GM21576 (cell line): Measurements from ENCODE around the gene BCHE.
"Not testable (repeated sequence)": the region's sequence is repeated elsewhere in the genome, so short reads cannot be mapped to it uniquely, and the experiment has no call there.

Experiments used
- ATAC-seq: cut with Tn5 transposase; IDR thresholded peaks from one replicate; pipeline ENCODE4 v1.9.1; 2021; ENCODE audit warnings: mild to moderate bottlenecking, moderate library complexity; ENCODE audit not compliant: unreplicated experiment

BCHE gene

GRCh38 chr3:165817160-165817709, 20.0 kb downstream of the BCHE start:
- ATAC-seq, result no peak

GRCh38 chr3:165816209-165816608, 21.0 kb downstream of the BCHE start:
- no peak for ATAC-seq

GRCh38 chr3:165815682-165816081, 21.5 kb downstream of the BCHE start:
- no peak for ATAC-seq

GRCh38 chr3:165814380-165814779, 22.8 kb downstream of the BCHE start:
- no peak for ATAC-seq

- ATAC-seq, result not testable (repeated sequence)
Observed at GRCh38 chr3:165807937-165808336, 29.3 kb downstream of the BCHE start.

- peak; percentile 71 for ATAC-seq
Observed at GRCh38 chr3:165805946-165806561, 31.2 kb downstream of the BCHE start.

GRCh38 chr3:165803471-165803870, 33.8 kb downstream of the BCHE start:
- no peak for ATAC-seq

- ATAC-seq, result no peak
Observed at GRCh38 chr3:165800970-165801369, 36.3 kb downstream of the BCHE start.

GRCh38 chr3:165799026-165799425, 38.2 kb downstream of the BCHE start:
- ATAC-seq, result no peak

- no peak for ATAC-seq
Observed at GRCh38 chr3:165797551-165797950, 39.7 kb downstream of the BCHE start.

GRCh38 chr3:165796701-165797100, 40.5 kb downstream of the BCHE start:
- ATAC-seq, result no peak

- ATAC-seq, result no peak
Observed at GRCh38 chr3:165788531-165788930, 48.7 kb downstream of the BCHE start.

GRCh38 chr3:165786013-165786412, 51.2 kb downstream of the BCHE start:
- no peak for ATAC-seq

- ATAC-seq, result no peak
Observed at GRCh38 chr3:165784337-165784736, 52.9 kb downstream of the BCHE start.

- ATAC-seq, result no peak
Observed at GRCh38 chr3:165783383-165783782, 53.8 kb downstream of the BCHE start.

GRCh38 chr3:165778891-165779290, 58.3 kb downstream of the BCHE start:
- ATAC-seq, result no peak

GRCh38 chr3:165778456-165778855, 58.8 kb downstream of the BCHE start:
- ATAC-seq, result no peak

GRCh38 chr3:165775824-165776223, 61.4 kb downstream of the BCHE start:
- no peak for ATAC-seq

- ATAC-seq, result no peak
Observed at GRCh38 chr3:165770781-165771180, 66.4 kb downstream of the BCHE start.

- ATAC-seq, result no peak
Observed at GRCh38 chr3:165768680-165769079, 68.5 kb downstream of the BCHE start.

- ATAC-seq, result no peak
Observed at GRCh38 chr3:165759041-165759440, 78.2 kb downstream of the BCHE start.

- ATAC-seq, result no peak
Observed at GRCh38 chr3:165755571-165755970, 81.7 kb downstream of the BCHE start.
